D721Med (cell line): ENCODE results near the gene CDH23.

ENCODE experiments used
- DNase-seq: peaks from one replicate; pipeline ENCODE4 v3.0.0; 2011; ENCODE audit warnings: low spot score; ENCODE audit not compliant: insufficient read length
- FAIRE-seq: peaks from 2 replicates; lab custom pipeline; 2011; peaks lifted over from hg19 to GRCh38; lab: Jason Lieb, UNC
- CTCF ChIP-seq: IDR thresholded peaks from 2 replicates; pipeline ENCODE4 v1.5.1; 2012; ENCODE audit warnings: mild to moderate bottlenecking, control low read depth; ENCODE audit not compliant: insufficient read depth; ENCODE audit errors: missing control alignments

CDH23 gene

GRCh38 chr10:71771821-71772617 is 375.3 kb downstream of the CDH23 start:
- FAIRE-seq (no peak), DNase-seq (no peak)
- TF ChIP-seq CTCF: no peak

- FAIRE-seq (no peak), DNase-seq (no peak)
- no peak for TF ChIP-seq CTCF
Observed at GRCh38 chr10:71772832-71773220, 376.1 kb downstream of the CDH23 start.

- peak; percentile 57 for TF ChIP-seq CTCF
- DNase-seq (peak; percentile 77), FAIRE-seq (no peak)
Observed at GRCh38 chr10:71773221-71773971, 376.7 kb downstream of the CDH23 start, which contains the start of gene VSIR. Gene VSIR, minus strand, starts transcription at chr10:71773520. Its CDS starts 81 bp downstream, at chr10:71773439.

- TF ChIP-seq CTCF: no peak
- DNase-seq: no peak
- no peak for FAIRE-seq
Observed at GRCh38 chr10:71774916-71775702, 378.4 kb downstream of the CDH23 start.

- TF ChIP-seq CTCF: no peak
- DNase-seq (no peak), FAIRE-seq (no peak)
Observed at GRCh38 chr10:71776481-71776925, 379.8 kb downstream of the CDH23 start.

GRCh38 chr10:71777213-71777985 is 380.7 kb downstream of the CDH23 start:
- no peak for FAIRE-seq
- no peak for DNase-seq
- no peak for TF ChIP-seq CTCF
